Fibroblast of mammary gland (primary cell): ENCODE measurements around the gene DCLK1.

Experiments used
- DNase-seq: peaks from one replicate; pipeline ENCODE4 v3.0.0-alpha.2; 2010; ENCODE audit warnings: low read depth
- H3K4me3 ChIP-seq: 2 replicates; pipeline ENCODE4 v1.5.1; 2011; ENCODE audit warnings: low read depth, mild to moderate bottlenecking, low read length, moderate library complexity; ENCODE audit not compliant: control insufficient read depth
- CTCF ChIP-seq: conservative IDR thresholded peaks from 2 replicates; pipeline ENCODE4 v1.5.1; 2011; ENCODE audit warnings: low read depth, low read length, inconsistent platforms; ENCODE audit not compliant: control insufficient read depth, insufficient read depth

The DCLK1 gene

GRCh38 chr13:36061621-36062020 is 69.6 kb downstream of the DCLK1 start:
- no peak overlapping the region for H3K4me3 ChIP-seq
- no peak for DNase-seq
- TF ChIP-seq CTCF, result no peak

GRCh38 chr13:36061054-36061453 is 70.1 kb downstream of the DCLK1 start:
- no peak overlapping the region for H3K4me3 ChIP-seq
- no peak for DNase-seq
- no peak for TF ChIP-seq CTCF

- H3K4me3 ChIP-seq, result no peak overlapping the region
- TF ChIP-seq CTCF, result no peak
- DNase-seq, result no peak
Measured at GRCh38 chr13:36059321-36059720, 71.9 kb downstream of the DCLK1 start.

GRCh38 chr13:36058116-36058515 is 73.1 kb downstream of the DCLK1 start:
- no peak for TF ChIP-seq CTCF
- no peak overlapping the region for H3K4me3 ChIP-seq
- DNase-seq, result no peak

- TF ChIP-seq CTCF, result no peak
- no peak for DNase-seq
- H3K4me3 ChIP-seq, result no peak overlapping the region
Measured at GRCh38 chr13:36057547-36057946, 73.6 kb downstream of the DCLK1 start.

GRCh38 chr13:36057041-36057440 is 74.1 kb downstream of the DCLK1 start:
- DNase-seq, result peak; percentile 45
- TF ChIP-seq CTCF, result no peak
- no peak overlapping the region for H3K4me3 ChIP-seq

- TF ChIP-seq CTCF, result no peak
- DNase-seq, result no peak
- H3K4me3 ChIP-seq, result no peak overlapping the region
Measured at GRCh38 chr13:36055366-36055765, 75.8 kb downstream of the DCLK1 start.
